DND-41 (cell line): Measurements from ENCODE around the gene TPK1.

Source experiments
- ATAC-seq: fragments of 200-7000 bp; cut with Tn5 transposase; 3 replicates; pipeline ENCODE4 v1.9.1; 2021; ENCODE audit warnings: low read depth; ENCODE audit not compliant: insufficient read depth
- DNase-seq: peaks from one replicate; pipeline ENCODE4 v3.0.0-alpha.2; 2020
- H2AFZ ChIP-seq: 2 replicates; pipeline ENCODE4 v1.6.0; 2012; ENCODE audit warnings: low read depth, low read length
- H3K27ac ChIP-seq: 2 replicates; pipeline ENCODE4 v1.5.1; 2012; ENCODE audit warnings: low read length, inconsistent platforms
- H3K27me3 ChIP-seq: fragments of 200-600 bp; sonication (generic); 2 replicates; pipeline ENCODE4 v1.6.0; 2012; ENCODE audit warnings: low read length, mild to moderate bottlenecking, inconsistent platforms; ENCODE audit not compliant: insufficient read depth, poor library complexity
- H3K36me3 ChIP-seq: 2 replicates; pipeline ENCODE4 v1.5.1; 2012; ENCODE audit warnings: low read length, inconsistent platforms; ENCODE audit not compliant: insufficient read depth
- H3K4me1 ChIP-seq: 2 replicates; pipeline ENCODE4 v1.5.1; 2012; ENCODE audit warnings: mild to moderate bottlenecking, low read length; ENCODE audit not compliant: insufficient read depth
- H3K4me2 ChIP-seq: 2 replicates; pipeline ENCODE4 v1.6.0; 2012; ENCODE audit warnings: mild to moderate bottlenecking, moderate library complexity, low read length, inconsistent platforms; ENCODE audit not compliant: insufficient read depth
- H3K4me3 ChIP-seq, 2 experiments: fragments of 200-600 bp in 1 of 2; shearing (Covaris generic) in 1 of 2; 2 replicates each; pipeline ENCODE4 v1.5.1; 2012 to 2016; ENCODE audit warnings: inconsistent platforms in 2 of 2, low read length in 2 of 2, mild to moderate bottlenecking in 2 of 2, low read depth in 1 of 2, moderate library complexity in 1 of 2
- H3K79me2 ChIP-seq: 2 replicates; pipeline ENCODE4 v1.6.0; 2012; ENCODE audit warnings: low read length, inconsistent platforms; ENCODE audit not compliant: insufficient read depth
- H3K9ac ChIP-seq: 2 replicates; pipeline ENCODE4 v1.6.0; 2012; ENCODE audit warnings: low read depth, mild to moderate bottlenecking, inconsistent platforms, low read length, moderate library complexity
- H3K9me3 ChIP-seq: 2 replicates; pipeline ENCODE4 v1.5.1; 2012; ENCODE audit warnings: low read length, moderate library complexity, mild to moderate bottlenecking, inconsistent platforms; ENCODE audit not compliant: insufficient read depth, severe bottlenecking
- H4K20me1 ChIP-seq: 2 replicates; pipeline ENCODE4 v1.6.0; 2012; ENCODE audit warnings: low read length; ENCODE audit not compliant: insufficient read depth
- EZH2 ChIP-seq: IDR thresholded peaks from 3 replicates; pipeline ENCODE4 v1.6.1; 2012; ENCODE audit warnings: borderline replicate concordance, low read depth, mild to moderate bottlenecking, moderate library complexity, low read length, inconsistent platforms; ENCODE audit not compliant: severe bottlenecking
- TF ChIP-seq, protein P1 (sequence below): IDR thresholded peaks from 2 replicates; pipeline ENCODE4 v1.5.1; 2012; ENCODE audit warnings: borderline replicate concordance, low read length, moderate library complexity, mild to moderate bottlenecking; ENCODE audit not compliant: poor library complexity, severe bottlenecking; ENCODE audit errors: extremely low read depth

The TPK1 gene

DNA sequence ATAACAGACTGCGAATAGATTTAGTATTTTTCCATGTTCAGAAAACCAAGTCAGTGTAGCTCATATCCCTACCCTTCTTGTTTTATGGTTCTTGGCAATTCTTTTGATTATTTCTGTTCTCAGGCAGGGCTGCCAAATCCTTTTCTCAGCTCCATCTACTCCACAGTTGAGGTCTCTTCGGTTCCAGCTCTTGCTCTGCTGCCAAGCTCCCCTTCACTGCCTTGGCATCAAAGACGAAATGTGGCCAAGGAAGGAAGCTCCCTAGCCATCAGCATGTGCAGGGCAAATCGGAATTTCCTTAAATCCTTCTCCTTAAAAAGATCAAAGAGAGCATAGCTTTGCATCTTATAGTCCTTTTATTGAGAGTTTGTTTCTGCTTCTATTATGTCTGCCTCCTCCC is 315.9 kb downstream of the TPK1 start:
- H3K27me3 ChIP-seq: no peaks in the 10 kb centered on the region
- TF ChIP-seq, protein P1, sequence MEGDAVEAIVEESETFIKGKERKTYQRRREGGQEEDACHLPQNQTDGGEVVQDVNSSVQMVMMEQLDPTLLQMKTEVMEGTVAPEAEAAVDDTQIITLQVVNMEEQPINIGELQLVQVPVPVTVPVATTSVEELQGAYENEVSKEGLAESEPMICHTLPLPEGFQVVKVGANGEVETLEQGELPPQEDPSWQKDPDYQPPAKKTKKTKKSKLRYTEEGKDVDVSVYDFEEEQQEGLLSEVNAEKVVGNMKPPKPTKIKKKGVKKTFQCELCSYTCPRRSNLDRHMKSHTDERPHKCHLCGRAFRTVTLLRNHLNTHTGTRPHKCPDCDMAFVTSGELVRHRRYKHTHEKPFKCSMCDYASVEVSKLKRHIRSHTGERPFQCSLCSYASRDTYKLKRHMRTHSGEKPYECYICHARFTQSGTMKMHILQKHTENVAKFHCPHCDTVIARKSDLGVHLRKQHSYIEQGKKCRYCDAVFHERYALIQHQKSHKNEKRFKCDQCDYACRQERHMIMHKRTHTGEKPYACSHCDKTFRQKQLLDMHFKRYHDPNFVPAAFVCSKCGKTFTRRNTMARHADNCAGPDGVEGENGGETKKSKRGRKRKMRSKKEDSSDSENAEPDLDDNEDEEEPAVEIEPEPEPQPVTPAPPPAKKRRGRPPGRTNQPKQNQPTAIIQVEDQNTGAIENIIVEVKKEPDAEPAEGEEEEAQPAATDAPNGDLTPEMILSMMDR: no peak
- no peak for TF ChIP-seq EZH2
- H3K9ac ChIP-seq: no peak overlapping the region
- H4K20me1 ChIP-seq: no peaks in the 10 kb centered on the region
- H3K4me3 ChIP-seq: no peak overlapping the region
- H3K4me2 ChIP-seq: no peak overlapping the region
- H3K27ac ChIP-seq: no peak overlapping the region
- no peaks in the 10 kb centered on the region for H3K4me1 ChIP-seq
- DNase-seq (no peak), ATAC-seq (no peak)
- H3K79me2 ChIP-seq: no peaks in the 10 kb centered on the region
- no peaks in the 10 kb centered on the region for H3K9me3 ChIP-seq
- H2AFZ ChIP-seq: no peak overlapping the region
- no peaks in the 10 kb centered on the region for H3K36me3 ChIP-seq

DNA sequence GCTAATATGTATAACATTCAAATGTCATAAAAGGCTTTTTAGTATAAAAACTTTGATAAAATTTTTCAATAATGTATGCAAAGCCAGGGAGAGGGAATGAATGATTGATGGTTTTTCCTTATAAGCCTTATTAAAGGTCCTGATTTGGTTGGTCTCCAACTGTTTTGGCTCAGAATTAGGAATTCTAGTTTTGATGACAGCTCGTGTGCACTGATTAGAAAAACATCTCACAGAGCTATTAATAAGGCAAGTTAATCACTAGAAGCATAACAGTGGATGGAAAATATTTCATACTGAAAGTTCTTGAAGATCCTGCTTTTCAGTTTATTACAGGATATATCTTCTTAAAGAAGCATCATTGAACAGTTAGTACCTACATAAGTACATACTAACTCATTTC is 317.5 kb downstream of the TPK1 start:
- Histone ChIP-seq H3K9me3 (no peaks in the 10 kb centered on the region), H3K27me3 (no peaks in the 10 kb centered on the region), H4K20me1 (no peaks in the 10 kb centered on the region; the same call in 1 of the 2 replicates), H3K9ac (no peak overlapping the region), H3K36me3 (no peaks in the 10 kb centered on the region), H3K4me1 (no peaks in the 10 kb centered on the region), H3K4me3 (no peak overlapping the region), H3K27ac (no peak overlapping the region), H2AFZ (no peak overlapping the region), H3K4me2 (no peak overlapping the region), H3K79me2 (no peaks in the 10 kb centered on the region)
- ATAC-seq (no peak), DNase-seq (no peak)
- TF ChIP-seq, protein P1: no peak
- TF ChIP-seq EZH2: no peak

DNA sequence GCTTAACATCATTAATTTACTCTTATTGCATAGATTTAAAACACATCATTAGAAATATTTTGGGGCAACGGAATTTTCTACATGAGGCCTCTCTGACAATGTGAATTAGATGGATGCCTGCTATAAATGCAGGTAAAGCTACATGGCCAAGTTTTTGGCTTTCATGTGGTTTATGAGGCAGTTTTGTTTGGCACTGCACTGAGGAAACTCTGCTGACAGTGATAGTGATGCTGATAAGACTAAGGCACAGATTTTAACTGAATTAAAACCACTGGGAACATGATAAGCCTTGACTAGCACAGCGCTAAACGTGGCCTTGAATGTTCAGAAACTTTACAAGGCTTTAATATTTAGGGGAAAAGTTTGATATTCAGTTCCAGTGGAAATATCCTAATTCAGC is 318.1 kb downstream of the TPK1 start:
- H3K9me3 ChIP-seq: no peaks in the 10 kb centered on the region
- no peak overlapping the region for H2AFZ ChIP-seq
- H3K4me2 ChIP-seq: no peak overlapping the region
- H3K36me3 ChIP-seq: no peaks in the 10 kb centered on the region
- H4K20me1 ChIP-seq: no peaks in the 10 kb centered on the region; the same call in 1 of the 2 replicates
- no peak for TF ChIP-seq EZH2
- TF ChIP-seq, protein P1: no peak
- peak; percentile 7 for DNase-seq
- no peak overlapping the region for H3K27ac ChIP-seq
- no peaks in the 10 kb centered on the region for H3K4me1 ChIP-seq
- no peaks in the 10 kb centered on the region for H3K27me3 ChIP-seq
- ATAC-seq: peak; percentile 67
- H3K79me2 ChIP-seq: no peaks in the 10 kb centered on the region
- H3K9ac ChIP-seq: no peak overlapping the region
- H3K4me3 ChIP-seq: no peak overlapping the region
